Activated CD8-positive, alpha-beta memory T cell treated with anti-CD3 and anti-CD28 coated beads for 36 hours (primary cell): ENCODE results near the gene SENP5. TPM values are rescaled to one million over a fixed set of nuclear protein-coding genes. Genes with fewer than 3 reads are reported as not detected.
"Not testable (repeated sequence)": the region's sequence is repeated elsewhere in the genome, so short reads cannot be mapped to it uniquely, and the experiment has no call there.

Experiments used
- CTCF ChIA-PET: fragments of 350-600 bp; sonication (Branson Sonifier 250); formaldehyde crosslinking; loops from one replicate; lab custom pipeline; 2021; ENCODE audit warnings: antibody characterized with exemption; lab: Charles Lee
- POLR2A ChIA-PET: fragments of 350-600 bp; sonication (Branson Sonifier 250); formaldehyde crosslinking; loops from one replicate; lab custom pipeline; 2021; ENCODE audit warnings: antibody characterized with exemption; lab: Charles Lee
- total RNA-seq, 2 experiments: library from RNA; stranded (reverse); gene quantifications; one replicate each; pipeline ENCODE4 v1.2.3, GENCODE V29; 2021

SENP5 gene, protein sequence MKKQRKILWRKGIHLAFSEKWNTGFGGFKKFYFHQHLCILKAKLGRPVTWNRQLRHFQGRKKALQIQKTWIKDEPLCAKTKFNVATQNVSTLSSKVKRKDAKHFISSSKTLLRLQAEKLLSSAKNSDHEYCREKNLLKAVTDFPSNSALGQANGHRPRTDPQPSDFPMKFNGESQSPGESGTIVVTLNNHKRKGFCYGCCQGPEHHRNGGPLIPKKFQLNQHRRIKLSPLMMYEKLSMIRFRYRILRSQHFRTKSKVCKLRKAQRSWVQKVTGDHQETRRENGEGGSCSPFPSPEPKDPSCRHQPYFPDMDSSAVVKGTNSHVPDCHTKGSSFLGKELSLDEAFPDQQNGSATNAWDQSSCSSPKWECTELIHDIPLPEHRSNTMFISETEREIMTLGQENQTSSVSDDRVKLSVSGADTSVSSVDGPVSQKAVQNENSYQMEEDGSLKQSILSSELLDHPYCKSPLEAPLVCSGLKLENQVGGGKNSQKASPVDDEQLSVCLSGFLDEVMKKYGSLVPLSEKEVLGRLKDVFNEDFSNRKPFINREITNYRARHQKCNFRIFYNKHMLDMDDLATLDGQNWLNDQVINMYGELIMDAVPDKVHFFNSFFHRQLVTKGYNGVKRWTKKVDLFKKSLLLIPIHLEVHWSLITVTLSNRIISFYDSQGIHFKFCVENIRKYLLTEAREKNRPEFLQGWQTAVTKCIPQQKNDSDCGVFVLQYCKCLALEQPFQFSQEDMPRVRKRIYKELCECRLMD
- total RNA-seq = 10 to 100 TPM; 34.7 to 39.5 TPM

GRCh38 chr3:196867507-196868296 is at the start of gene SENP5:
Gene SENP5 (plus strand): TSS chr3:196867920. CDS start chr3:196885182, 17,262 bp downstream.
- CTCF ChIA-PET = interaction anchor here (0.6 to 3.2 kb wide), 4 partner anchors 39 to 904 kb away, joined by 3 to 25 read pairs (median 4); partner anchors contain the start of gene NCBP2
- POLR2A ChIA-PET = interaction anchor here (0.7 to 2.4 kb wide), 8 partner anchors 13 to 868 kb away, joined by 3 to 24 read pairs (median 4); partner anchors contain the start of genes NCBP2, PAK2 and UBXN7

GRCh38 chr3:196821806-196822355 is 45.8 kb upstream of the SENP5 start:
- POLR2A ChIA-PET = no interaction called here
- CTCF ChIA-PET = no interaction called here

DNA sequence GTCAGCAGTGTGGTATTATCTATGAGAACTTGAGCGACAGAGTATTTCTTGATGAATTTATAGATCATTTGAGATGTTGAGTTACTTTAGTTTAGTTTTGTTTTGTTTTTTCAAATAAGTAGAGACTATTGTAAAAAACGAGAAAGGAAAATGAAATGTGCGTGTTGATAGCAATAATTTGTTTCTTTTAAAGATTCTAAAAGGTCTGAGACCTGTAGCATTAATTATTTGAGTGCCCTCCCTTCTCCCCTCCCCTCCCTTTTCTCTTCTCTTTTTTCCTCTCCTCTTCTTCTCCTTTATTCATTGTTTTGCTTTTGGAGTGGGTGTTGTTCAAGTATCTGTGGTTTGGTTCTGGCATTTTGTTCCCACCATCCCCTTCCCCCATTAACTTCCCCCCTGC is 38.1 kb upstream of the SENP5 start:
- POLR2A ChIA-PET = not testable (repeated sequence)
- CTCF ChIA-PET = interaction anchor here (1.5 kb wide), 1 partner anchor 38 kb away, joined by 3 read pairs; the partner anchor contains the start of gene SENP5

- CTCF ChIA-PET = interaction anchor here (0.6 to 1.1 kb wide), 4 partner anchors 26 to 570 kb away, joined by 3 to 5 read pairs (median 3); no protein-coding TSS in a partner anchor
- POLR2A ChIA-PET = interaction anchor here (0.7 kb wide), 1 partner anchor 9 kb away, joined by 8 read pairs; no protein-coding TSS in a partner anchor
These were observed 32.6 kb upstream of the SENP5 start for GRCh38 chr3:196835086-196835485.

DNA sequence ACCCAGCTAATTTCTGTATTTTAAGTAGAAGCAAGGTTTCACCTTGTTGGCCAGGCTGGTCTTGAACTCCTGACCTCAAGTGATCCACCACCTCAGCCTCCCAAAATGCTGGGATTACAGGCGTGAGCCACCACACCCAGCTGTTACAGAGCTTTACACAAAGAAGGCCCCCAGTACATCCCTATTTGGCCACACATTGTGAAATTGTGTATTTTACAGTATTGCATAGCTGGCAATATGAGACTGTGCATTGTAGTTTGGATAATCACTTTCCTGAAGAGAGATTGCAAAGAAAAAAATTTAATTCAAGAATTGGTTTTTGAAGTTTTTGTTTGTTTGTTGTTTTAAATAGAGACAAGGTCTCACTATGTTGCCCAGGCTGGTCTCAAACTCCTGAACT is 31.1 kb upstream of the SENP5 start:
- POLR2A ChIA-PET = not testable (repeated sequence)
- CTCF ChIA-PET = interaction anchor here (1.0 to 1.6 kb wide), 2 partner anchors 133 kb away, joined by 3 to 7 read pairs; no protein-coding TSS in a partner anchor

GRCh38 chr3:196837819-196838420 is 29.8 kb upstream of the SENP5 start:
- ChIA-PET POLR2A (no interaction called here), CTCF (interaction anchor here (0.7 to 2.0 kb wide), 6 partner anchors 29 to 228 kb away, joined by 3 to 10 read pairs (median 4); partner anchors contain the start of gene NCBP2)

DNA sequence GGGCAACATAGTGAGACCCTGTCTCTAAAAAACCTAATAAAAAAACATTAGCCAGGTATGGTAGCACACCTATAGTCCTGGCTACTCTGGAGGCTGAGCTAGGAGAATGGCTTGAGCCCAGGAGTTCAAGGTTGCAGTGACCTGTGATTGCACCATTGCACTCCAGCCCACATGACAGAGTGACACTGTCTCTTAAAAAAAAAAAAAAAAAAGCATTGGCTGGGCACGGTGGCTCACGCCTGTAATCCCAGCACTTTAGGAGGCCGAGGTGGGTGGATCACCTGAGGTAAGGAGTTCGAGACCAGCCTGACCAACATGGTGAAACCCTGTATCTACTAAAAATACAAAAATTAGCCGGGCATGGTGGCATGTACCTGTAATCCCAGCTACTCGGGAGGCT is 28.4 kb upstream of the SENP5 start:
- ChIA-PET POLR2A (interaction anchor here (0.7 kb wide), 1 partner anchor 103 kb away, joined by 5 read pairs; the partner anchor contains the start of gene NCBP2), CTCF (interaction anchor here (0.6 to 0.7 kb wide), 2 partner anchors 110 to 697 kb away, joined by 3 to 4 read pairs; no protein-coding TSS in a partner anchor)

- CTCF ChIA-PET = interaction anchor here (0.5 to 0.9 kb wide), 2 partner anchors 127 to 225 kb away, joined by 3 to 4 read pairs; no protein-coding TSS in a partner anchor
- POLR2A ChIA-PET = interaction anchor here (0.6 kb wide), 1 partner anchor 60 kb away, joined by 3 read pairs; no protein-coding TSS in a partner anchor
These were observed 24.9 kb upstream of the SENP5 start for GRCh38 chr3:196842567-196843434.

DNA sequence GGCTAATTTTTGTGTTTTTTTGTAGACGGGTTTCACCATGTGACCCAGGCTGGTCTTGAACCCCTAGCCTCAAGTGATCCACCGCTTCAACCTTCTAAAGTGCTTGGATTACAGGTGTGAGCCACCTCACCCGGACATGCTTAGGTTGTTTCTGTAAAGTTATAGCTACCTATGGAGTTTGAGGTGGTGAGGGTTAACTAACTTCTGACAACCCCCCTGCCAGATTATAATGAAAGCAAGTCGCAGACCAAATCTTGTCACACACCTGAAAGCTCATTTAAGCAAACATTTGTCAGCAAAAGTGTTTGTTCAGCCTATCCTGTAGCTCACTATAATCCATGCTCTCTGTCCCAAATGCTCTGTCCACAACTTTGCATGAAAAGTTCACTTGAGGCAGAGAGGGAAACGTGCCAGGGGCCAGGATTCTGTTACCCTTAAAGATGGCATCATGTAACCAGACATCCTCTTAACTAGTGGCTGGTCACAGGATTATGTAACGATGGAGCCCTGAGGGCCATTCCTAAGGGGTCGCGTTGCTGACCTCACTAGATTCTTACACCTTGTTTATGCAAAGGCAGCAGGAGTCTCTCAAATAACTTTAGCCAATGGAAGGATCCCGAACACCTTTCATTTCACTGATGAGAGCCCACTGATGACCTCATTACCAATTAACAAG is 24.1 kb upstream of the SENP5 start:
- CTCF ChIA-PET = interaction anchor here (0.5 to 0.9 kb wide), 3 partner anchors 99 to 225 kb away, joined by 3 to 4 read pairs (median 4); partner anchors contain the start of gene NCBP2
- POLR2A ChIA-PET = interaction anchor here (0.6 kb wide), 1 partner anchor 59 kb away, joined by 3 read pairs; no protein-coding TSS in a partner anchor

DNA sequence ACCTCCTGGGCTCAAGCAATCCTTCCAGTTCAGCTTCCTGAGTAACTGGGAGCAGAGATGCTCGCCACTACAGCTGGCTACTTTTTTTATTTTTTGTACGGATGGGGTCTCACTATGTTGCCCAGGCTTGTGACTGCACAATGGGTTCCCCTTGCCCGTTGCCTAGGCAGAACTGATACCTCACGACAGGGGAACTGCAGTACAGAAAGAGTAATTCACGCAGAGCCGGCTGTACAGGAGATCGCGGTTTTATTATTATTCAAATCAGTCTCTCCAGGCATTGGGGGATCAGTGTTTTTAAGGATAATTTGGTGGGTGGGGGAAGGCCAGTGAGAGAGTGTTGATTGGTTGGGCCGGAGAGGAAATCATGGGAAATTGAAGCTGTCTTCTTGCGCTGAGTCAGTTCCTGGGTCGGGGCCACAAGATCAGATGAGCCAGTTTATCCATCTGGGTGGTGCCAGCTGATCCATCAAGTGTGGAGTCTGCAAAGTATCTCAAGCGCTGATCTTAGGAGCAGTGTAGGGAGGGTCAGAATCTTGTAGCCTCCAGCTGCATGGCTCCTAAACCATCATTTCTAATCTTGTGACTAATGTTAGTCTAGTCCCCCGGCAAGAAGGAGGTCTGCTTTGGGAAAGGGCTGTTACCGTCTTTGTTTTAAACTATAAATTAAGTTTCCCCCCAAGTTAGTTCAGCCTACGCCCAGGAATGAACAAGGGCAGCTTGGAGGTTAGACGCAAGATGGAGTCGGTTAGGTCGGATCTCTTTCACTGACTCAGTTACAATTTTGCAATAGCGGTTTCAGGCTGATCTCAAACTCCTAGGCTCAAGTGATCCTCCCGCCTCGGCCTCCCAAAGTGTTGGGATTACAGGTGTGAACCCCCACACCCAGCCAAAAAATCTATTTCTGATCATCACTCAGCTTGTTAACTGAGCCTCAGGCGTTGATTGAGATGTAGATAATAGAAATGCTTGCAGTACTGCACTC is 23.2 kb upstream of the SENP5 start:
- POLR2A ChIA-PET = not testable (repeated sequence)
- CTCF ChIA-PET = interaction anchor here (0.8 to 0.9 kb wide), 2 partner anchors 79 to 98 kb away, joined by 3 to 4 read pairs; partner anchors contain the start of gene NCBP2

- CTCF ChIA-PET = not testable (repeated sequence)
- POLR2A ChIA-PET = interaction anchor here (0.7 kb wide), 1 partner anchor 39 kb away, joined by 3 read pairs; no protein-coding TSS in a partner anchor
These were observed 19.3 kb upstream of the SENP5 start for GRCh38 chr3:196848375-196848774.

DNA sequence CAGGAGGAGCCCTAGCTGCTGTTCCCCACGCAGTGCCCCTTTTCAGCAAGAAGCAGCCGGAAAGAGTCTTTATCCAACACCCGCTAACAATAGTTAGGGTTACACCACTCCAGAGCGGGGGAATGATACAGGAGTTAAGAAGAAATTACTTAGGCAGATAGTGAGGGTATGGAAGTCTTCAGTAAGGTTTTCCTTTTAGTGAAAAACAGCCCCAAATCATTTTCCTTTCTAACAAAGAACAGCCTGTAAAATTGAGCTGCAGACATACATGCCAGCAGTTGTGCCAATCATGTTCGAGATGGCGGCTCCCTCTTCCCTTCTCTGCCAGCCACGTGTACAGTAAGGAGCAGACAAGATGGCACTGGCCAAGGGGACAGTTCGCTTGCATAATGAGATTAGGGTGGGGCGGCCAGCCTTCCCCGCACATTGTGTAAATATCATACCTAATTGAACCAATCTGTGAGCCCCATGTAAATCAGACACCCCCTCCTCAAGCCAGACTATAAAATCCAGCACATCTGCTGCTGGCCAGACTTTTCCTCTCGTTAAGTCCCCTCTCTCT is 18.5 kb upstream of the SENP5 start:
- POLR2A ChIA-PET = no interaction called here

GRCh38 chr3:196863000-196863399 is 4.7 kb upstream of the SENP5 start:
- CTCF ChIA-PET, POLR2A ChIA-PET: not testable (repeated sequence)

More for the DNA sequence above, 18.5 kb upstream of the SENP5 start:
- CTCF ChIA-PET = interaction anchor here (0.6 to 0.7 kb wide), 2 partner anchors 160 to 309 kb away, joined by 3 read pairs; no protein-coding TSS in a partner anchor

DNA sequence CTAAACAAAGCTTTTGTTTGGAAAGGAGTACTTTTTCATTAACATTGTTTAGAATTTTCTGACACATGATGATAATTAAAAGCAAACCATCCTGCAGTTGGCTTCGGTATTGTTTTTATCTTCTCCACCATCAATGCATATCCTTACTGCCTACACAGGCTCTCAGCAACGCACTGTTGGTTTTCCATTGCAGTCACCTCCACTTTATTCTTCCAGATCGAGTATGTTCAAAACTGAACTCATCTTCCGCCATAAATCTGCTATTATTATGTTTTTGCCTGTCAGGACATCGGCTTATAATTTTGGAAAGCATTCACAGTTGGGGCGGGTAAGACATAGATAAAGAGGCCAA is 589 bp upstream of the SENP5 start:
- ChIA-PET CTCF (interaction anchor here (1.2 to 3.2 kb wide), 2 partner anchors 30 to 75 kb away, joined by 3 to 25 read pairs; partner anchors contain the start of gene NCBP2), POLR2A (interaction anchor here (0.7 to 2.4 kb wide), 6 partner anchors 19 to 869 kb away, joined by 3 to 24 read pairs (median 5); partner anchors contain the start of genes NCBP2, PAK2 and UBXN7)
